Lower leg skin (tissue), 4 donors: Measurements from ENCODE around the gene GCLC. TPM values are rescaled to one million over a fixed set of nuclear protein-coding genes. Genes with fewer than 3 reads are reported as not detected.

Source experiments
- DNase-seq, 2 donors: peaks; one replicate each; pipeline ENCODE4 v3.0.0-alpha.2; 2019; ENCODE audit warnings: low spot score in 2 of 2
- H3K4me3 ChIP-seq: fragments of 200-600 bp; sonication (generic); 2 replicates; pipeline ENCODE4 v1.5.1; 2017; ENCODE audit warnings: mild to moderate bottlenecking, low read depth; ENCODE audit not compliant: poor library complexity, severe bottlenecking
- POLR2A ChIP-seq, 2 donors: fragments of 450-650 bp; IDR thresholded peaks; one replicate each; pipeline ENCODE4 v1.6.1; 2016 to 2017; ENCODE audit warnings: antibody characterized with exemption in 2 of 2, mild to moderate bottlenecking in 1 of 2, moderate library complexity in 1 of 2
- WGBS, 2 donors: methylation state at CpG; one replicate each; pipeline ENCODE4 v1.1.5; 2018; 5-methylcytosine and 5-hydroxymethylcytosine counted together
- intact Hi-C: fragments of 100-400 bp; cut with DNase I; formaldehyde crosslinking; loops from one replicate; pipeline ENCODE4 v1.15.0; 2023; ENCODE audit warnings: low total_unique reads
- total RNA-seq, 4 donors: library from RNA; depleted of rRNA; stranded (reverse); fragments of >200 nt; gene quantifications; one replicate each; pipeline ENCODE4 v1.1.0, GENCODE V29; 2016
- TF ChIP-seq, protein P1 (sequence below), 3 donors: fragments of 450-650 bp; IDR thresholded peaks; one replicate each; pipeline ENCODE4 v1.5.1; 2016; ENCODE audit warnings: antibody characterized with exemption in 3 of 3, mild to moderate bottlenecking in 3 of 3, moderate library complexity in 2 of 3

The GCLC gene
- total RNA-seq, 4 donors from 2014 or later, result 29.2 to 34.1 (median 30.2) TPM

DNA sequence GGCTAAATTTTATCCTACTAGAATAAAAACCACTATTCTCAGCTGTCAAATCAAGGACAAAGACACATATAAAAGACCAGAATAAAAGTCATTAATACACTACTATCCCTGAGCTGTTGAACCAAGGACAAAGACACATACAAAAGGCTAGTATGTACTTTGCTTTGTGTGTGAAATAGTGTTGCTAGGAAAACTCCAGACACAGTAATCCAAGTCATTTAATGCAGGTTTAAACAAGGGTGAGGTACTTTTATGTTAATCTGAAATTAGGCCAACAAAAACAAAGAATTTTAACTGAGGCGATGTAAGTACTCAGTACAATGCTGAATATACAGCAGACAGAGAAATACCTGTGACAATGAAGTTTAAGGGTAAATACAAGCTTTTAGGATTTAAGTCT is 18.9 kb downstream of the GCLC start:
- no peak for TF ChIP-seq POLR2A (IDR thresholded peaks at IDR 0.05)
- TF ChIP-seq, protein P1, sequence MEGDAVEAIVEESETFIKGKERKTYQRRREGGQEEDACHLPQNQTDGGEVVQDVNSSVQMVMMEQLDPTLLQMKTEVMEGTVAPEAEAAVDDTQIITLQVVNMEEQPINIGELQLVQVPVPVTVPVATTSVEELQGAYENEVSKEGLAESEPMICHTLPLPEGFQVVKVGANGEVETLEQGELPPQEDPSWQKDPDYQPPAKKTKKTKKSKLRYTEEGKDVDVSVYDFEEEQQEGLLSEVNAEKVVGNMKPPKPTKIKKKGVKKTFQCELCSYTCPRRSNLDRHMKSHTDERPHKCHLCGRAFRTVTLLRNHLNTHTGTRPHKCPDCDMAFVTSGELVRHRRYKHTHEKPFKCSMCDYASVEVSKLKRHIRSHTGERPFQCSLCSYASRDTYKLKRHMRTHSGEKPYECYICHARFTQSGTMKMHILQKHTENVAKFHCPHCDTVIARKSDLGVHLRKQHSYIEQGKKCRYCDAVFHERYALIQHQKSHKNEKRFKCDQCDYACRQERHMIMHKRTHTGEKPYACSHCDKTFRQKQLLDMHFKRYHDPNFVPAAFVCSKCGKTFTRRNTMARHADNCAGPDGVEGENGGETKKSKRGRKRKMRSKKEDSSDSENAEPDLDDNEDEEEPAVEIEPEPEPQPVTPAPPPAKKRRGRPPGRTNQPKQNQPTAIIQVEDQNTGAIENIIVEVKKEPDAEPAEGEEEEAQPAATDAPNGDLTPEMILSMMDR (IDR thresholded peaks at IDR 0.05), result no peak
- intact Hi-C loops, result no loop called here
- 54 to 58% methylated on average over 1 of the region's 1 CpG for WGBS, 2 donors
- DNase-seq, result no peak
- no peak overlapping the region for H3K4me3 ChIP-seq

DNA sequence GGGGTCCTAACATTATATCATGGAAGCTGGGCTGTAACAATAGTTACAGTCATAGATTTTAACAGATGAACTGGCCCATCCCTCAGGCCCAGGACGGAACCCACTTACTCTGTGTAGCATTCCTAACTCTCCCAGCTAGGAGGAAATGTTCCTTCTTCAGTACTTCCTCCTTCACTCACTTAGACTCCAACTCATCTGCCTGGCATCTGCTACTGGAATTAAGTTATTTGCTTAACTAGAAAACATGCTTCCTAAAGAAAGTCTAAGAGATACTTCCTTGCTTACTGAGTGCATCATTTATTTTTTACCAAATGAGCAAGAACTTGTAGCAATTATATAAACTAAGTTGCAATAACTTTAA is 20.5 kb downstream of the GCLC start:
- TF ChIP-seq, protein P1 (IDR thresholded peaks at IDR 0.05), result no peak
- TF ChIP-seq POLR2A (IDR thresholded peaks at IDR 0.05), result no peak
- intact Hi-C loops, result no loop called here
- H3K4me3 ChIP-seq, result no peak overlapping the region
- WGBS, 2 donors, result 22 to 29% methylated on average over 1 of the region's 1 CpG
- DNase-seq, result no peak

DNA sequence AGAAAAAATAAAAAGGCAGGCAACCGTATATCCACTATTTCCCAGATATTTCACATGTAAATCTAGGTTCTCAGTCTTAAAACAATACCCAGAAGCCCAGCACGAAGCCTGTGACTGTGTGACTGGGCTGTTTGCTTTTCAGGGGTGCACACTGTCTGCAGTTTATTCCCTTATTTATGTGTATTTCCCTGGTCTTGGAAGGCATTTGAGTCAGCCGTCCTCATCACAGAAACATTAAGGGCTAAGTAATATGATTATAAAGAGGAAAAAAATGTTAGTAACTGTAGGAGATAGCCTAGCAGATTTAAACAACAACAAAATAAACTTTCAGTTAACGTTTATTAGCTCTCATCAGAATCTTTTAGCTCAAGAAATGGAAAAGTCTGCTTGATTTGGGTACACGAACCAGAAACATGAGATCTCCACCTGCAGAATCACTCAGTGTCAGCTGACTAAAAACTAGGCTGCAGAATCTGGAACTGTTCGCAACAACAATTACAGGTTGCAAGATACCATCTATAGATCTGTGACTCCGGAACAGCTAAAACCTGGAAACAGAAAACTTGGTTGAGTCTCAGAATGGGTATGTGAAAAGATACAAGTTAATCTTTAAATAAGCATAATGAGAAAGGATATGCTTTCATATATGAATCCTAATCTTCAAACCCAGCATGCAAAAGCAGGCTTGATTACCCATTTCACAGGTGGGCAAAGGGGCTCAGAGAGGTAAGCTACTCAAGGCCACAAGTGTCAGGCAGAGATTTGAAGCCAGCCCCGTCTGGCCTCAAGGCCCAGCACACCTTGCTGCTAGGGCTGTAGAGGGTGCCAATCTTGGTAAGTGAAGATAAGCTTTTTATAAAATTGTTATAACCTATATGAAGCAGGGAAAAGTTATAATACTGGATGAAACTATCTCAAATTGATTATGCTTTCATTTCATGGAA is 21.1 kb downstream of the GCLC start:
- TF ChIP-seq, protein P1 (IDR thresholded peaks at IDR 0.05), result no peak
- no peak for TF ChIP-seq POLR2A (IDR thresholded peaks at IDR 0.05)
- DNase-seq, result no peak
- WGBS, 2 donors, result 63 to 65% methylated on average over 8 of the region's 8 CpGs
- intact Hi-C loops, result no loop called here
- no peak overlapping the region for H3K4me3 ChIP-seq

DNA sequence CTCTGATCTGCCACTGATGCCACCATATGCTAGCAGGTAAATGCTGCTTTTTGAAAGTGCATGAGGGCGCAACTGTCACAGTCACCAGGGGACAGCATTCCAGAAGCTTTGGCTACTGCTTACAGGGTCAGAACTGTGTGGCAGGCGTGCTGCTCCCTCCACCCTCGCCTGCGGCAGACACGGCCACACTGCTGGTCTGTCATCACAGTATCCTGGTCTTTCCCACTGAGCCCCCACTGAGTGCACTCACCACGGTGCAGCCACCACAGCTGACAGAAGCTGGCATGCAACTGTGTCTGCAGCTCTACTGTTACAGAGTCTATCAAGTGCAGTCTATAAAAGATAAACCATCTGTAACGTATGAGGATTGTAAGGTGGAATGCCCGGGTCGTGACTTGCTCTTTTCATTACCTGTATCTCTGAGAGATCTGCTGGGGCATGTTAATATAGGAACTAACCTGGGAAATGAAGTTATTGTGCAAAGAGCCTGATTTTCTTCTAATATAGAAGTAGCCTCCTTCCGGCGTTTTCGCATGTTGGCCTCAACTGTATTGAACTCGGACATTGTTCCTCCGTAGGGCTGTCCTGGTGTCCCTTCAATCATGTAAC is 24.5 kb downstream of the GCLC start:
- TF ChIP-seq, protein P1 (IDR thresholded peaks at IDR 0.05), result no peak
- TF ChIP-seq POLR2A (IDR thresholded peaks at IDR 0.05), result no peak
- H3K4me3 ChIP-seq, result no peak overlapping the region
- intact Hi-C loops, result no loop called here
- WGBS, 2 donors, result 74 to 80% methylated on average over 14 of the region's 14 CpGs
- DNase-seq, result no peak

DNA sequence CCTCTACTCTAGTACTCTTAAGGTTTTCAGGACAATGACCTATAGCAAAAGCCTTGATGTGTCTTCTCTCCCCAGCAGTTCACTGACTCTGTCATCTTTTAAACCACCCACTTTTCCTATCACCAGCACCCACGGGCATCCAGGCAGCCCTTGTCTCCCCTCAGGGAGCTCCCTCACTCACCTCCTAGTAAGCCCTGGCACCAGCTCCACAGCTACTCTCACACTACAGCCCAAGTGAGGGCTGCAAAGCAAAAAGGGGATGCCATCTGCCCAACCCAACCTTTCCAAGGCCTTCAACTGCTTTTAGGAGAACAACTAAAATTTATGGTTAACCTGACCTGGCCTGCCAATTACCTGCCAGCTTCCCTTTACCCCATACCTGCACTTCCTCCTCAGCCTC is 26.0 kb downstream of the GCLC start:
- TF ChIP-seq, protein P1 (IDR thresholded peaks at IDR 0.05), result no peak
- TF ChIP-seq POLR2A (IDR thresholded peaks at IDR 0.05), result no peak
- intact Hi-C loops, result no loop called here
- no peak for DNase-seq
- WGBS, 2 donors, result 56 to 76% methylated on average over 1 of the region's 1 CpG
- no peak overlapping the region for H3K4me3 ChIP-seq
